Natural killer cell (primary cell): ENCODE results near the gene MAP4K4. TPM values are rescaled to one million over a fixed set of nuclear protein-coding genes. Genes with fewer than 3 reads are reported as not detected.

Experiments
- ATAC-seq, 3 donors: fragments of 150-1000 bp in 2 of 3; fragments of 200-7000 bp in 1 of 3; cut with Tn5 transposase; 1 replicate in 1 of 3; 2 replicates in 2 of 3; pipeline ENCODE4 v1.10.0; 2021; ENCODE audit warnings: mild to moderate bottlenecking in 2 of 3, moderate library complexity in 2 of 3
- DNase-seq, 2 donors: peaks; one replicate each; pipeline versions ENCODE4 v3.0.0 to v3.0.0-alpha.2; 2013 to 2021; ENCODE audit warnings: mixed read lengths in 1 of 2
- H3K27ac ChIP-seq: one replicate; pipeline ENCODE4 v1.5.1; 2013; ENCODE audit warnings: mild to moderate bottlenecking, low read length
- H3K27me3 ChIP-seq: one replicate; pipeline ENCODE4 v1.6.1; 2013; ENCODE audit warnings: low read length; ENCODE audit not compliant: control insufficient read depth, insufficient read depth
- H3K36me3 ChIP-seq: one replicate; pipeline ENCODE4 v1.6.1; 2013; ENCODE audit warnings: low read length; ENCODE audit not compliant: control insufficient read depth, insufficient read depth
- H3K4me1 ChIP-seq: one replicate; pipeline ENCODE4 v1.6.1; 2013; ENCODE audit warnings: low read length; ENCODE audit not compliant: control insufficient read depth, insufficient read depth
- H3K4me3 ChIP-seq: one replicate; pipeline ENCODE4 v1.5.1; 2013; ENCODE audit warnings: low read length
- H3K9me3 ChIP-seq: one replicate; pipeline ENCODE4 v1.6.1; 2013; ENCODE audit warnings: low read length; ENCODE audit not compliant: control insufficient read depth, insufficient read depth
- H3K27ac Mint-ChIP-seq, 2 donors: one replicate each; pipeline ENCODE4 v1.8.0; 2022; ENCODE audit warnings: mild to moderate bottlenecking in 2 of 2, mixed read lengths in 2 of 2, moderate library complexity in 1 of 2
- H3K27me3 Mint-ChIP-seq, 2 donors: one replicate each; pipeline ENCODE4 v1.8.0; 2022; ENCODE audit warnings: low read depth in 2 of 2, mixed read lengths in 2 of 2
- H3K36me3 Mint-ChIP-seq: one replicate; pipeline ENCODE4 v1.8.0; 2022; ENCODE audit warnings: mixed read lengths
- H3K4me1 Mint-ChIP-seq, 2 donors: one replicate each; pipeline ENCODE4 v1.8.0; 2022; ENCODE audit warnings: mixed read lengths in 2 of 2
- H3K4me3 Mint-ChIP-seq: one replicate; pipeline ENCODE4 v1.8.0; 2022; ENCODE audit warnings: mild to moderate bottlenecking, moderate library complexity, mixed read lengths
- H3K9me3 Mint-ChIP-seq, 2 donors: one replicate each; pipeline ENCODE4 v1.8.0; 2022; ENCODE audit warnings: mixed read lengths in 2 of 2
- CTCF ChIP-seq: fragments of 200-600 bp; IDR thresholded peaks from one replicate; pipeline ENCODE4 v1.8.0; 2022; ENCODE audit warnings: antibody characterized with exemption
- WGBS: methylation state at CpG from one replicate; pipeline ENCODE4 v1.1.7; 2013; ENCODE audit warnings: missing lambda C conversion rate; ENCODE audit not compliant: insufficient coverage; 5-methylcytosine and 5-hydroxymethylcytosine counted together
- intact Hi-C: fragments of 100-400 bp; cut with micrococcal nuclease; formaldehyde crosslinking; loops from one replicate; pipeline ENCODE4 v1.14.2; 2022
- total RNA-seq, 4 donors: library from RNA; stranded (reverse); fragments of 120-200 nt in 1 of 4; gene quantifications; one replicate each; pipeline versions ENCODE4 v1.2.3 to v1.2.4, GENCODE V29; 2013 to 2022

The MAP4K4 gene
- total RNA-seq, 3 donors from 2014 or later (not counting 1 experiment from before 2014, with no cell fraction given): 60.2 to 80.3 (median 66.5) TPM

GRCh38 chr2:101899265-101899664 is 201.8 kb downstream of the MAP4K4 start:
- Mint-ChIP-seq H3K9me3 (no peaks in the 10 kb centered on the region), H3K4me3 (no peak overlapping the region)
- intact Hi-C loops: no loop called here

GRCh38 chr2:101899871-101900270 is 202.4 kb downstream of the MAP4K4 start:
- peaks cover 0 to 6% of the 10 kb centered on the region in 2 donors for H3K4me1 Mint-ChIP-seq
- H3K9me3 Mint-ChIP-seq: no peaks in the 10 kb centered on the region
- no peak overlapping the region for H3K27ac Mint-ChIP-seq
- no peak for TF ChIP-seq CTCF
- no peak overlapping the region for H3K4me3 Mint-ChIP-seq
- no peak overlapping the region for H3K27ac ChIP-seq
- H3K36me3 Mint-ChIP-seq: no peaks in the 10 kb centered on the region
- WGBS: no CpG with 5 or more reads among the region's 1 CpG
- H3K9me3 ChIP-seq: no peaks in the 10 kb centered on the region
- intact Hi-C loops: no loop called here
- H3K4me3 ChIP-seq: no peak overlapping the region
- H3K27me3 Mint-ChIP-seq: peaks cover 11 to 24% of the 10 kb centered on the region in 2 donors
- ATAC-seq (no peak), DNase-seq (no peak)
- no peaks in the 10 kb centered on the region for H3K36me3 ChIP-seq
- no peaks in the 10 kb centered on the region for H3K4me1 ChIP-seq
- H3K27me3 ChIP-seq: no peaks in the 10 kb centered on the region

More at GRCh38 chr2:101899265-101899664, 201.8 kb downstream of the MAP4K4 start:
- DNase-seq (no peak), ATAC-seq (no peak)
- Mint-ChIP-seq H3K4me1 (peaks cover 0 to 6% of the 10 kb centered on the region in 2 donors), H3K36me3 (no peaks in the 10 kb centered on the region), H3K27me3 (peaks cover 7 to 18% of the 10 kb centered on the region in 2 donors), H3K27ac (no peak overlapping the region)
- no peak overlapping the region for H3K27ac ChIP-seq
- H3K4me3 ChIP-seq: no peak overlapping the region
- no peak for TF ChIP-seq CTCF
- no peaks in the 10 kb centered on the region for H3K4me1 ChIP-seq
- H3K36me3 ChIP-seq: no peaks in the 10 kb centered on the region
- no peaks in the 10 kb centered on the region for H3K27me3 ChIP-seq
- no peaks in the 10 kb centered on the region for H3K9me3 ChIP-seq

GRCh38 chr2:101900375-101900774 is 202.9 kb downstream of the MAP4K4 start:
- H3K36me3 Mint-ChIP-seq: no peaks in the 10 kb centered on the region
- peaks cover 11 to 29% of the 10 kb centered on the region in 2 donors for H3K27me3 Mint-ChIP-seq
- no peak for TF ChIP-seq CTCF
- Histone ChIP-seq H3K4me1 (no peaks in the 10 kb centered on the region), H3K36me3 (no peaks in the 10 kb centered on the region), H3K4me3 (no peak overlapping the region), H3K9me3 (no peaks in the 10 kb centered on the region), H3K27ac (no peak overlapping the region), H3K27me3 (no peaks in the 10 kb centered on the region)
- 79% methylated on average over 9 of the region's 9 CpGs for WGBS
- no peak overlapping the region for H3K27ac Mint-ChIP-seq
- DNase-seq: no peak
- H3K4me1 Mint-ChIP-seq: peaks cover 0 to 6% of the 10 kb centered on the region in 2 donors
- intact Hi-C loops: no loop called here
- H3K4me3 Mint-ChIP-seq: no peak overlapping the region
- no peaks in the 10 kb centered on the region for H3K9me3 Mint-ChIP-seq
- no peak for ATAC-seq

- WGBS: 93% methylated on average over 2 of the region's 2 CpGs
- Mint-ChIP-seq H3K9me3 (no peaks in the 10 kb centered on the region), H3K27ac (no peak overlapping the region), H3K27me3 (peaks cover 11 to 29% of the 10 kb centered on the region in 2 donors), H3K4me1 (peaks cover 0 to 6% of the 10 kb centered on the region in 2 donors), H3K4me3 (no peak overlapping the region), H3K36me3 (no peaks in the 10 kb centered on the region)
- Histone ChIP-seq H3K27ac (no peak overlapping the region), H3K27me3 (no peaks in the 10 kb centered on the region), H3K36me3 (no peaks in the 10 kb centered on the region), H3K9me3 (peaks cover 7% of the 10 kb centered on the region), H3K4me3 (no peak overlapping the region), H3K4me1 (no peaks in the 10 kb centered on the region)
- intact Hi-C loops: no loop called here
- ATAC-seq (no peak), DNase-seq (no peak)
- TF ChIP-seq CTCF: no peak
These were observed 203.7 kb downstream of the MAP4K4 start for GRCh38 chr2:101901241-101901640.
